ENCODE measurements around the gene ZNF69.
"Not testable (repeated sequence)": the region's sequence is repeated elsewhere in the genome, so short reads cannot be mapped to it uniquely, and the experiment has no call there.

Gene ZNF69

DNA sequence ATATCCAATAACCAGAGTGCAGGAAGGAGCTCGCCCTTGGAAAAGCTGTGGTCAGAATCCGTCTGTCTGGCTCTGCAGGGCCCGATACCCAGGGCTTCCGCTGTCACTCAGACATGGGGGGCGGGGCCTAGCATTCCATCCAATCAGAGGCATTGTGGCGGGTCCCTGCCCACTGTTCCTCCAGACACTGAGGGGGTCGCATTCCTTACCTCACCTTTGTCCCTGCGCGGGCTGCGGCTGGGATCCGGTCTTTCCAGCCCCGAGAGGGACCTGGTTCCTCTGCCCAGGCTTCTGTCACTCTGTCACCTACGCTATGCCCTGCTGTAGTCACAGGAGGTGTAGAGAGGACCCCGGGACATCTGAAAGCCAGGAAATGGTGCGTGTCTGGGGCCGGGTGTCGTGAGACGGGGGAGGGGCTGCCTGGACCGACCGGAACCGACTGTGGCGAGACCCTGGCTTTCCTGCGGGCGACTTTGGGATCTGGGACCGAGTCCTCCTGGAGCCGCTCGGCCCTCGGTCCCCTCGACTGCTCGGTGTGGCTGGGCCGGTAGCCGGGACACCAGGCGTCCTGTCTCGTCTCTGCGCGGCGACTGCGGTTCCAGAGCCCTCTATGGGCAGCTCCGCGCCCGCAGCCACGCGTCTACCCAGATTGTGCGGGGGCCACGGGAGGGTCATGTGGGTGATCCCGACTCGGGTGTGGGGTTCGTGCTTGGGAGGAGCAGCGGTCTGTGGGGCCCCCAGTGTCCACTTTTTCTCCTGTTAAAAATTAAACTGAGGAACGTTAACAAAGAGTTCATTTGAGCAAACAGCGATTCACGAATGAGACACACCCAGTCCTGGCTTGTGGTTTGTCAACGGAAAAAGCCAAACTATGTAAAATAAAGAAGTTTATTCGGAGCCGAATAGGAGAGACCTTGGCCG is at the start of gene ZNF69:
ZNF69 (plus strand) TSS at position 172 of the 921 bp plus-strand sequence; CDS start at position 314, 142 bp downstream.
- peak; percentile 4 for DNase-seq

- DNase-seq: no peak
Measured at GRCh38 chr19:11843722-11844121, 43.9 kb upstream of the ZNF69 start.

GRCh38 chr19:11847615-11848014 is 40.0 kb upstream of the ZNF69 start:
- DNase-seq: not testable (repeated sequence)

DNA sequence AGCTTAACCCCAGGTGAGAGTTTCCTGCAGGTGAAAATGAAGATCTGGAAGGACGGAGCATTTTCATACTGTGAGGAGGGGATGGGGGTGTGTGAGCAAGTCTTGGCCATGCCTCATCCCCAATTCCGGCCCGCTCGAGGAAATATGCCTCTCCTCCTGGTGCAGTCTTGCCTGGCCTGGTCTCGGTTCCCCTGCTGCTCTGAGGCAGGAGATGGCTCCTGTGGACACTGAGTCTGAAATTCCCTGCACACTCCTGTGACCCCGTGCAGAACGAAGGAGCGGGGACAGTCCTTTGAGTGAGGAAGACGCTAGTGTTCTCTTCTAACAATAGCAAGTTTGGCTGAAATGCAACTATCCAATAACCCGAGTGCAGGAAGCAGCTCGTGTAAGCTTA is 39.4 kb upstream of the ZNF69 start:
- no peak for DNase-seq

GRCh38 chr19:11848594-11849469 is 38.8 kb upstream of the ZNF69 start, which contains the start of gene ZNF439:
Gene ZNF439, plus strand, starts transcription at chr19:11848726. Its CDS starts 142 bp downstream, at chr19:11848868.
- DNase-seq: peak; percentile 93

- DNase-seq: not testable (repeated sequence)
Measured at GRCh38 chr19:11850289-11850688, 37.3 kb upstream of the ZNF69 start.

DNA sequence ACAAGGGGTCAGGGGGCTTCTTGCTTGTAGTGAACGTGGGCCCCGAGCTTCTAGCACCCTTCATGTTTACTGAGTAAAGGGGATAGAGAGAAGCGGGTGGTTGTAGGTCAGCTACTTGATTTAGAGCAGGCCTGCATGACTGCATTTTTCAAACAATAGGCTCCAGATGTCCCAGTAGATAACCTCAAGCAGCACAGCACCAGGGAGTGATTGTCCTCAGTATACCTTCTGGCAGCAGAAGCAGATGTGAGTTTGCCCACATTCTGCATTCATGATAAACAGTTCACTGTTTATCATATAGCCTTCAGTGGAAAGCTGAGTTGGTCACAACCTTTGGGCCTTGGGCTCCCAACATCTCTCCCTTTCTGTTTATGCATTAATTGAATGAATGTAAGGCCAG is 34.2 kb upstream of the ZNF69 start:
- no peak for DNase-seq

DNA sequence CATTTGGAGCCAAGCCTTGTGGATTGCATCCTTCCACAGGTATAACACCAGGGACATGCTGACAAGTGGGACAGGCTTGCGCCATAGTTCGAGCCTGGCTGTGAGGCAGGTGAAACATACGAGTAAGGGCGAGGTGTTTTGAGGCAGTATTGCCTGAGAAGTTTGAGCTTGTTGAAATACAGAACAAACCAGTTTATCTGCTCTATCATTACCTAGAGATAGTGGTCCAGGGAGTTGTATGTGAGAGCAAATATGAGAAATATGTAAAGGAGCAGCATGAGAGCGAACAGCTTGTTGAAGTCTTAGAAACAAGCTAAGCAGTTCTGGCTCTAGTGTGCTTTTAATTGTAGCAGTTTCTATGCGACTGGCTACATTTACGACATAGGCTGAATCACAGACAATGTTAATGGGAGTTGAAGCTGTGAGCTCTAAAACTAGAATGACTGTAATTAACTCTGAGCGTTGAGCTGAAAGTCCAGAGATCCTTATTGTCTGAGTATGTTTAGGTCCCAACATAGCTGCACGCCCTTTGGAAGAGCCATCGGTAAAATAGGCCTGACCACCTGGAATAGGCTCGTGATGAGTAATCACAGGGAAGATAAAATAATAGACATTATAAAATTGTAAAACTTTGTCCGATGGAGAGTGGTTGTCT is 30.9 kb upstream of the ZNF69 start:
- DNase-seq: no peak

GRCh38 chr19:11860721-11861120 is 26.9 kb upstream of the ZNF69 start:
- no peak for DNase-seq

DNA sequence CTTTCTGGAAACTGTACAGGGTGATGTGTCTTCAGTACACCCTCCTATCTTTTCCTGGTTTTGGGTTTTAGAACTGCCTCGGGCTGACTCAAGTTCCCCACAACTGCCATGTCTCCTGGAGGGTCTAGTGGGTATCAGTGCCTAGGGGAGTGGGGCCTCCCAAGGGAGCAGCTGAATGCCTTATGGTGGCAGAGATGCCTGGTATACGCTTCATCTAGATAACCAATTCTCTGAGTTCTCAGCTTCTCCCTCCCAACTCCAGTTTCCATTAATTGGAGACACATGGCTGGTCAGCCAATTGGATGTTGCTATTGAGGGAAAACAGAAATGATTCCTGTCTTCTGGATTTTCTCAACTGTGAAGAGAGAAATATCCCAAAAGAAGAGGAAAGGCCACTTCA is 26.3 kb upstream of the ZNF69 start:
- DNase-seq: no peak

- not testable (repeated sequence) for DNase-seq
Measured at GRCh38 chr19:11867766-11868165, 19.8 kb upstream of the ZNF69 start.

DNA sequence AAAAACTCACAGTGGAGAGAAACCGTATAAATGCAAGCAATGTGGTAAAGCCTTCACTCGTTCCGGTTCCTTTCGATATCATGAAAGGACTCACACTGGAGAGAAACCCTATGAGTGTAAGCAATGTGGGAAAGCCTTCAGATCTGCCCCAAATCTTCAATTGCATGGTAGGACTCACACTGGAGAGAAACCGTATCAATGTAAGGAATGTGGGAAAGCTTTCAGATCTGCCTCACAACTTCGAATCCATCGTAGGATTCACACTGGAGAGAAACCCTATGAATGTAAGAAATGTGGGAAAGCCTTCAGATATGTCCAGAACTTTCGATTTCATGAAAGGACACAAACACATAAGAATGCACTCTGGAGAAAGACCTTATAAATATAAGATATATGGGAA is 19.4 kb upstream of the ZNF69 start:
- DNase-seq: no peak

DNA sequence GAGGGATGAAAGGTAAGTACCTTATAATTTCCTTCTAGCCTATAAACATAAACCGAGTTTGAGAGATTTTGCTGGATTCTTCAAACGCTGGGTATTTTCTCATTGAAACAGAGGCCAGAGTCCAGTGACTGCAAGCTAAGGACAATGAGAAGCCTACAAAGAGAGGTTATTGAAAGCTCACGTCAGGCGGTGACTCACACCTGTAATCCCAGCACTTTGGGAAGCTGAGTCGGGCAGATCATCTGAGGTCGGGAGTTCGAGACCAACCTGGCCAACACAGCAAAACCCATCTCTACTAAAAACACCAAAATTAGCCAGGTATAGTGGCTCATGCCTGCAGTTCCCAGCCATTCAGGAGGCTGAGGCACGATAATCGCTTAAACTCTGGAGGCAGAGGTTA is 15.0 kb upstream of the ZNF69 start:
- no peak for DNase-seq

- no peak for DNase-seq
Measured at GRCh38 chr19:11873762-11874161, 13.8 kb upstream of the ZNF69 start.

GRCh38 chr19:11879687-11880266 is 7.8 kb upstream of the ZNF69 start:
- DNase-seq: peak; percentile 15

DNA sequence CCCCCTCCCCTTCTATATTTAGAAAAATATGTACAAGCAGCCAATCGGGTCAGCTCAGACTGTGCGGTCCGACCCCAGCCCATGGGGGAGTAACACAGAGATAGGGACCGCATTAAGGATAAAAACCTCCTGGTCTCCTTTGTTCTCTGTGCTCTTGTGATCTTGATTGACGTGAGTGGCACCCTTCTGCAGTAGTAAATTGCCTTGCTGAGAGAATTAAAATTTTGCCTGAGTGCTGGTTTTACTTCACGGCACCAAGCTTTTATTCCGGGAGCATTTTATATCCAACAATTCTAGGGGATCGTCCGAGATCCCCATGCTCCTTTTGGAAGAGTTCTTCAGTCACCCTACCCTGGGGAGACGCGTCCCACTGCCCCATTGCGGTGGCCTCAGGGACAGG is 7.0 kb upstream of the ZNF69 start:
- DNase-seq: no peak

GRCh38 chr19:11881151-11881800 is 6.3 kb upstream of the ZNF69 start:
- peak; percentile 47 for DNase-seq

- no peak for DNase-seq
Measured at GRCh38 chr19:11882606-11883005, 5.0 kb upstream of the ZNF69 start.

- DNase-seq: no peak
Measured at GRCh38 chr19:11887234-11887610, 360 bp upstream of the ZNF69 start.

GRCh38 chr19:11889901-11890300 is 2.3 kb downstream of the ZNF69 start:
- DNase-seq: not testable (repeated sequence)

GRCh38 chr19:11890634-11891033 is 3.1 kb downstream of the ZNF69 start:
- no peak for DNase-seq

GRCh38 chr19:11894851-11895250 is 7.3 kb downstream of the ZNF69 start:
- no peak for DNase-seq

All from COR-L47 (cell line).